IPS-18c (cell line): ENCODE measurements around the gene CCDC50.
A peak's percentile ranks its signal among the peaks of the same experiment; 100 is the strongest.

ENCODE experiments used
- H3K4me3 ChIP-seq: 2 replicates; pipeline ENCODE4 v1.7.0; 2013; ENCODE audit warnings: low read depth, mild to moderate bottlenecking, low read length, moderate library complexity; ENCODE audit not compliant: insufficient read depth
- H3K9me3 ChIP-seq: one replicate; pipeline ENCODE4 v1.6.1; 2013; ENCODE audit warnings: mild to moderate bottlenecking, low read length, moderate library complexity; ENCODE audit not compliant: control insufficient read depth, insufficient read depth

Gene CCDC50

DNA sequence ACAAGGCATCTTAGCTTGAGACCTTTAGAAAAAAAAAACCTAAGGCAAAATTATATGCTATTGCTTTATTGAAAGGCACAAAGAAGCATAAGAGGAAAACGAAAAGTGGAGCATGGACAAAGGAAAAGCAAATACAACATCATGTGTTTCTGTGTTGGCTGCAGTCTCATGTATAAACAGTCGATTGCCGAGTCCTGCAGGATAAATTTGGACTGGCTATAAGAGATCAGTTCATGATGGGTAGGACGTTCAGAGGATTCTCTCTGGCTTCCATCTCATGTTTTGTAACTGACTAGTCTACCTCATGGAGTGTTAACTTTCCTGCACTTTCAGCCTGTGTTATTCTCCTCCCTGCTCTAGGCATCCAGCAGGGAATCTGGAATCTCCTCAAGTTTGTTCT is 21.9 kb upstream of the CCDC50 start:
- H3K9me3 ChIP-seq = no peaks in the 10 kb centered on the region
- H3K4me3 ChIP-seq = no peak overlapping the region

DNA sequence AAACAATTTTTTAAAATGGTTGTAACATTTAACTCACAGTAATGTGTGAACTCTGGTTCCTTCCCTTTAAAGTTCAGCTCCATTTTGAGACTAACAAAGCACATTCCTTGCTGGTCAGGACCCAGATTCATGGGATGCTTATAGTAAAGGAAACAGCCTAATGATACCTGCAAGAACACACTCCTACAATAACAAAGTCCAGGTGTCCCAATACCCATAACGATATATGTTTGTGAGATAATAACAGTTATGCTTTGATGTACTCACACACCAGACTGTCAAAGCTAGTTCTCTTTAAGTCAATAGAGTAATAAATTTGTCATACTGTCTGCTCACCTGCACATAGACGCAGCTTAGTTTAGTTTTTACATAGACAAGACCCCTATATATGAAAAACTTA is 15.9 kb upstream of the CCDC50 start:
- no peak overlapping the region for H3K4me3 ChIP-seq
- no peaks in the 10 kb centered on the region for H3K9me3 ChIP-seq

DNA sequence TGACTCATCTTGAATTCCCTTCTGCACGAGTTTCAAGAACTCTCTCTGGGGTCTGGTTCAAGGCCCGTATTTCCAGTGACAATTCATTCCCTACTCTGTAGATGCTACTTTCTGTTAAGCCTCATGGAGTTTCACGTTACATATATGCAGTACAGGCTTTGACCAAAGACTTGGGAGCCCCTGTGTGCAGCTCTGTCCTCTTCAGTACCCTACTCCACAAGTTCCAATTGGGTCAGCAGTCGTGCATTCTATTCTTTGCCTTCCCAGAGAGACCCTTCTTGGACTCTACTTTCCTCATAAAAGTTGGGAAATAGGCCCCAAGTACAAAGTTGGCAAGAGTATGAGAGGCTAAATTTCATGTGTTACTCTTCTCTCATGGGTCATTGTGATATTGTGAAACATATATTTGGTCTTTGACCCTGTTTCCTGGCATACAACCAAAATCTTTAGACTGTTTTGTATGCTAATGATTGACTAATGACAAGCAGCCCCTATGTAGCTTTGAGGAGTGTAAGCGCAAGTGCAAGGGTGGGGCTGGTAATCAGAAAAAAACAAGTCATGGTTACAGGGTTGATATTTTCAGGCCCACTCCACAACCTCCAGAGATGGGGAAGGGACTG is 15.0 kb upstream of the CCDC50 start:
- Histone ChIP-seq H3K9me3 (no peaks in the 10 kb centered on the region), H3K4me3 (no peak overlapping the region)

DNA sequence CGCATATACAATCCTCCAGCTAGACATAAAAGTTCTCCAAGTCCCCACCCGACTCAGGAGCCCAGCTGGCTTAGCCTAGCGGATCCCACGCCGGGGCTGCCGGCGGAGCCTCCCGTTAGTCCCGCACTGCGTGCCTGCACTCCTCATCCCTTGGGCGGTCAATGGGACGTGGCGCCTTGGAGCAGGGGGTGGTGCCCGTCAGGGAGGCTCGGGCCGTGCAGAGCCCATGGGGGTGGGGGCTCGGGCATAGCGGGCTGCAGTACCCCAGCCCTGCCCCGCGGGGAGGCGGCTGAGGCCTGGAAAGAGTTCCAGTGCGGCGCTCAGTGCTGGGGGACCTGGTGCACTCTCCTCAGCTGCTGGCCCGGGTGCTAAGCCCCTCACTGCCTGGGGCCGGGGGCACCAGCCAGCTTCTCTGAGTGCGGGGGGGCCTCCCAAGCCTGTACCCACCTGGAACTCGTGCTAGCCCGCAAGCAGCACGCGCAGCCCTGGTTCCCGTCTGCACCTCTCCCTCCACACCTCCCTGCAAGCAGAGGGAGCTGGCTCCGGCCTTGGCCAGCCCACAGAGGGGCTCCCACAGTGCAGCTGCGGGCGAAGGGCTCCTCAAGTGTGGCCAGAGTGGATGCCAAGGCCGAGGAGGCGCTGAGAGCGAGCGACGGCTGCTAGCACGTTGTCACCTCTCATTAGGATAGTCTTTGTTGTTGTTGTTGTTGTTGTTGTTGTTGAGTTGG is 12.2 kb upstream of the CCDC50 start:
- Histone ChIP-seq H3K4me3 (no peak overlapping the region), H3K9me3 (no peaks in the 10 kb centered on the region)

DNA sequence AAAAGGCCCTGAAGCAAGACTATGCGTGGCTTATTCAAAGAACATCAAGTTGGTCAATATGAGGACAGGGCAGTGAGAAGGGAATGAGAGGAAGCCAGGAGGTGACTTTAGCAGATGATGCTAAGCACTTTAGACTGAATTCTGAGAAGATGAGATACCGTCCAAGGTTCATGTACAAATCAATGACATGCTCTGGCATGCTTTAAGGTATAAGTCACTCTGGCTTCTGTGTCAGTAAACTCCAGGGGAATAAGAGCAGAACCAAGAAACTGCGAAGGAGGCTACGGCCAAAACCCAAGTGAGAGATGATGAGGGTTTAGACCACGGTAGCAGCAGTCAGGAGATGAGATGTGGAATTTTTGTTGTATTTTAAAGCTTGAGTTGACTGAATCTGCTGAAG is 8.9 kb upstream of the CCDC50 start:
- no peak overlapping the region for H3K4me3 ChIP-seq
- no peaks in the 10 kb centered on the region for H3K9me3 ChIP-seq

DNA sequence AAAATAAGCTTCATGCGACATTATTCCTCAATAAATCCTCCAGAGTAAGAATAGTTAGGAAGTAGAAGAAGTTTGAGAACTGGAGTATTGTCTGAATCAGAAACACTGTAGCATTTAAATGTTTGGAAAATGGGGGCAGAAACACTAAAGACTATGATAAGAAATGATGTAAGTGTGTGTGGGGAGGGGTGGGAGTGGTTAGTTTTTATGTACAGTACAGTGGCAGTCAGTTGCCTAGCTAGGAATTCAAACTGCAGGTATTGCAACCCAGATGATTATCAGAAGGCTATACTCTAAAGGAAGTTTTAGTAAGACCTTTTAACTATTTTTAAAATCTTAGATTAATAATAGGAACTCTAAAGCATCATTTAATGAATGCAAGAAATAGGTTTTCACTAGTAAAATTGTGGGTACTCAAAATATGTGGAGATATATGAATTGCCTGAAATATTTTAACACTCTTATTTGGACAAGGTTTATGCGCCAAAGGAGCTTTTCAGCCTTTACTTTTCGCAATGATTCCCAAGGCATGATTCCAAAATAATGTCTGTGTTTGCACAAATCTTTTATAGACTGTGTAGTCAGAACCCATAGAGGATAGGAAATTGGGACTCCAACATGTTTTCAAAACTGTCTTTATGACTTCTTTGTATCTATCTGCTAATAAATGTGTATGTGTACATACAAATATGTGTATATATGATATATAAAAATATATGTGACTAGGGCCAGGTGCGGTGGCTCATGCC is 8.0 kb upstream of the CCDC50 start:
- Histone ChIP-seq H3K4me3 (no peak overlapping the region), H3K9me3 (no peaks in the 10 kb centered on the region)

DNA sequence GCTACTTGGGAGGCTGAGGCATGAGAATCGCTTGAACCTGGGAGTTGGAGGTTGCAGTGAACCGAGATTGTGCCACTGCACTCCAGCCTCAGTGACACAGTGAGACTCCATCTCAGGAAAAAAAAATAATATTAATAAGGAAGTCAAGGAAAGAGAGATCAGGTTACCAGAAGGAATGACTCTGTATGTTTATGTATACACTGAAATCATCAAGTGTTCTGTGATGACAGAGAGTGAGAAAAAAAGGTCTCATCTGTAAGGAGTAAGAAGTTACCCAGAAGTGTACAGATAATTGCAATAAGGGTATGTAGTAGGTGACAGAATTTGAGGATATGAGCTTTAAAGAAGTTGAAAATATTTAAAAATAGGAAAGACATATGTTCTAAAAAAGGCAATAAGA is 4.3 kb upstream of the CCDC50 start:
- no peak overlapping the region for H3K4me3 ChIP-seq
- H3K9me3 ChIP-seq = no peaks in the 10 kb centered on the region

DNA sequence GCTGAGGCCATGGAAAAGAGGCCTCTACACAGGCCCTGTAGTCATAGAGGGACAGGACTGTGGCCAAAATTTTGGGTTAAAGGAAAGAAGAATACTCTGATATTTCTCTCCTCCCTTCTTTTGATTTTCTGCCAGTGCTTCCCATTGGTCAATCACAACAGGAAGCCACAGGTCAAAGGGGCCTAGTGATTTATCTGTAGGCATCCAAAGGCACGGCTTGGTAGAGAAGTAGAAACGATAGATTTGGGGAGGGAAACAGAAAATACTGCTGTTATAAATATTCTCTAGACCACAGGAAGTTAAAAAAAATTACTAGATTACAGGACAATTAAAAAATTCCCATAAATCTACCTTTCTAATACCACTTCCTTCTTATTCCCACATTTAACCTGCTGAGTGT is 1.7 kb upstream of the CCDC50 start:
- Histone ChIP-seq H3K9me3 (no peaks in the 10 kb centered on the region), H3K4me3 (no peak overlapping the region)

DNA sequence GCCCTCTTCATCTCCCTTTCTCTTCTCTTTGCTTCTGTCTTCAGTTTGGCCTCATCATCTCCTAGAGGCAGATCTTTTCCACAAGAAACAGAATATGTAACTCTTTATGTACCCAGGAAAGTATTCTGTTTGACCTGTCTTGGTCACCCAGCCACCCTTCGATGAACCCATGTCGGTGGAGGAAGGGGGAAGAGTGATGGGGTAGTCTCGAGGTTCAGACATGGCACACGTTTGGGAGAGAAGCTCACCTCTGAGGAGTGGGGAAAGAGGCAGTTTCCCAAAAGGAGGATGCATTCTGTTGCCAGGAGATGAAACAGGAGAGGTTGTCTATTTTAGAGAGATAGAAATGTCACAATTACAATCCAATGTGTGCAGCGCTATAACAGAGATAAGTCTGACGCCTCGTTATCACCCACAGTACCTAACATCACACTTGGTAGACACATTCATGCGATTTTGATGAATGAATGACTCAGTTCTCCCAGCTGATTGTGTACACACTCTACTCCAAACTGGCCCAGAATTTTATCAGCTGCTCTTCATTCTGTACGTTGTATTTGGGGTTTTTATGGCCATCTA is 722 bp upstream of the CCDC50 start:
- no peaks in the 10 kb centered on the region for H3K9me3 ChIP-seq
- H3K4me3 ChIP-seq = peak overlapping the region; percentile 90

DNA sequence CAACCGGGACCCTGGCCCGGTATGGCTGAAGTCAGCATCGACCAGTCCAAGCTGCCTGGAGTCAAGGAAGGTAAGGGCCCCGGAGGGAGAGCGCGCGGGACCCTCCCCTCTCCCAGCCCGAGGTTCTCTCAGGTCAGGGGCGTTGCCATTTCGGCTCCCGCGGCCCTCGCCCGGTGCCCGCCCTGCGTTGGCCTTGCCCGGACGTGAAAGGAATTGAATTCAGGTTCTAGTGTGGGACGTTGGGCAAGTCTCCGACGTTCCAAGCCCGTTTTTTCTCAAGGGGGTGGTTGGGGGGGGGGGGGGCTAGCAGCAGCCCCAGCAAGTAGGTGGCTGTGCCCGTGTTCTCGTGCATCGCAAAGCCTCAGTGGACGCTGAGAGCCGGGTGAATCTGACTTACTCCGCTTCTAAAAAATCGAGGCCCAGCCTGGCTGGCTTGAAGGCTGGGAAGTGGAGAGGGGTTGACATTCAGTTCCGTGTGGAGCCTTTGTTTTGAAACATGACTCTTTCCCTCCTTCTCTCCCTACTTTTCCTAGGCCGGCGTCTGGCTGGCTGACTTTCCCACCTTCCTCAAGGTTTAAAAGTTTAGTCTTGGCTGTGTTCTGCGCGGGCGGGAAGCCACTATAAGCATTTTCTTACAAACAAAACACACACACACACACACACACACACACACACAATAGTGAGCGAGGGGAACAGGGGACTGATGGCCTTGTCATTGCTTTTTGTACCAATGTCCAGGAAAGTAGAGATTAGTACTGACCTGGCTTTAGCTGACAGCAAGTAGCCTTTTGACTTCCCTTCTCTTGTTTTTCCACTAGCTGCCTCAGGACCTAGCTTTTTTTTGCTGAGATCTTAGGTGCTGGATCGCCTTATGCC is 698 bp downstream of the CCDC50 start, which contains the start of gene UTS2B:
UTS2B (minus strand) TSS at position 873 of the 876 bp plus-strand sequence. CDS start 48,337 bp downstream, outside the sequence.
- peak within 1 kb of the TSS; percentile 90 for H3K4me3 ChIP-seq
- no peaks in the 10 kb centered on the region for H3K9me3 ChIP-seq

DNA sequence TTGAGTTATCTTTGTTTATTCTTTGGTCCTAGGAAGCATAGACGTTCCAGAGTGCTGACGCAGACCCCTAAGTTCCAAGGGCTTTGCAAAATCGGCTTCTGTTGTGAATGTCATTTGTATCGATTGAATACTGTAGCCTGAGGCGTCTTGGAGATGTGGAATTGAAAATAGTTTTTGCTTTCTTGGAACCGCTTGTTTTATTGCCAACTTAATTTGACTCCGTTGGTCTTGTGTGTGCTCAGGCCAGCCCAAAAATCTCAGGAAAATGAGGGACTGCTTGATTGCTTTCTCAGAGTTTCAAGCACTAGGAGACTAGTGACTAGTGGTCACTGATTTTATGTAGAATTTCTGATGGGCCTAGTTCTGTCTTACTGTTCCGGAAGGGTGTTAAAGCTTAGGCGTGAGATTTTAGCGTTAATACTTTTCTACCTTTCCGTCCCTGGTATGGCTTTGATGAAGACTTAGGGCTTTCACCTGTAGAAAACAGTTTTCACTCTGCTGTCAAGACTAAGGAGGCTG is 1.4 kb downstream of the CCDC50 start:
- peak overlapping the region; percentile 90 for H3K4me3 ChIP-seq
- no peaks in the 10 kb centered on the region for H3K9me3 ChIP-seq

DNA sequence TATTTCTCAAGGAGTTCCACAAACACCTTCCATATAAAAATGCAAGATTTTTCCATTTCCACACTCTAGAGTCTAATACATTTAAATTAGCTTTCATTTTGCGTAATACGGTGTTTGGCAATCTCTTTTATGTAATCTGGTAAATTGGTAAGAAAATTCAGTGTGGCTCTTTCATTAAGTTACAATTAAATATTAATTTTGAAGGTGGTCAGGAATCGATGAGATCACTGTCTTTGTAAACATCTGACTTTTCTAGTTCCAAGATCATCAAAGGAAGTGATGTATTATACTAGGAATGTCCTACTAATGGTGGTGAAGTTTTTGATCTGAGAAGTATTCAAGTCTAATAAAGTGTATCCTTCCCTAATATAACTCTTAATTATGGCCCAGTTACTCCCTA is 2.2 kb downstream of the CCDC50 start:
- Histone ChIP-seq H3K9me3 (no peaks in the 10 kb centered on the region), H3K4me3 (no peak overlapping the region)

DNA sequence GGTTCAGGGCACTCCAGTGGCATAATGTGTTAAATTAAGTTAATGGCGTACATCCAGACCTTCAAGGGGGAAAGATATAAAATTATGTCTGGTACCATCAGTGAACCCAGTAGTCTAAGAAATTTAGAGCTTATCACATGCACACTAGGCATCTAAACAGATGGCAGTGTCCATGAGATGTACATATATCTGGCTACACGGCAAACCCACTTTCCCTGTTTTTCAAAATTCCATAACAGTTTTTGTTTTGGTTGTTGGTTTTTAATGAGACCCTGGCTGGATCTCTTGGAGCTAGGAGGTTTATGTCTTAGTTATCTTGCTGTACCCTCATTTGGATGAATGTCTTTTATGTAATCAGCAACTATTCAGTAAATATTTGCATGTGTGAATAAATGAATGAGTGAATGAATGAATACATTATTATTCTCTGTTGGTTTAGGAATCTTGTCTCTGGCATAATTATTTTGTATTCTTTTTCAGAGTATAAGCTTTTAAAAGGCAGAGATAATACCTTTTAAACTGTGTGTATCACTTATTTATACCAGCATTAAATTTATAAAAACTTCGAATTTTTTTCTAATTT is 4.2 kb downstream of the CCDC50 start:
- Histone ChIP-seq H3K9me3 (no peaks in the 10 kb centered on the region), H3K4me3 (no peak overlapping the region)

DNA sequence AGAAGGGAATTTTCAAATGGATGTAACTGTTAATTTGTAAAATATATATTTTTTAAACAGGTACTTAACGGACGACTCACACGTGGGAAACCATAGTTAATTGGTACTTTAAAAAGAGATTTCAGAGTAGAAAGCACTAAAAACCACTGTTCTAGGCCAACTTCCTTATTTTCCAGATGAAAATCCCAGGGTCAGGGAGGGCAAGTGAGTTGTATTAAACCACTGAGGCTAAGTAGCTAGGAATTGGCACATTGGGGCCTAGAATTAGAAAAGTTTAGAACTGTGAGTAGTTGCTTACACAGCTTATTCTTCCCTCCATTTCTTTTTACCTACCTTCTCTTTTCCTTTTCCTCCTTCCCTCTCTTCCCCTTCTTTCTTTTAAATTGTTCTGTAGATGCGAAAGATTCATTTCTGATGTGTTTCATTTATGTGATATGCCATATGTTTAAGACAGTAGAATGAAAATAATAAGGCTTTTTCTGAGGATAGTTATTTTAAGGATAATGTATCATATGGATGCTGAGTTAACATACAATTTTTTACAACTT is 5.2 kb downstream of the CCDC50 start:
- Histone ChIP-seq H3K9me3 (no peaks in the 10 kb centered on the region), H3K4me3 (no peak overlapping the region)

DNA sequence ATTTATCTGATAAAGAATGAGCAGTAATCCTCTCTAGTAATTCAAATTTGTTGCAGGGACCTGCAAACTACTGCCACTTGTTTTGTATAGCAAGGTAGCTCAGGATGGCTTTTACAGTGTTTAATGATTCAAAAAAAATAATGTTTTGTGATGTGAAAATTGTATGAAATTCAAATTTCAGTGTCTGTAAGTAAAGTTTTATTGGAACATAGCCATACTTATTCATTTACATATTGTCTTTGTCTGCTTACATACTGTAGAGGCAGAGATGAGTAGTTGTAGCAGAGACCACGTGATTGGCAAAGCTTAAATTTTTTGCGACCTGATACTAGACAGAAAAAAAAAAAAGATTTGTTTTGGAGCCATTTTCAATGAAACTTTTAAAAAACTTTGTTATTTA is 7.6 kb downstream of the CCDC50 start:
- Histone ChIP-seq H3K4me3 (no peak overlapping the region), H3K9me3 (no peaks in the 10 kb centered on the region)

DNA sequence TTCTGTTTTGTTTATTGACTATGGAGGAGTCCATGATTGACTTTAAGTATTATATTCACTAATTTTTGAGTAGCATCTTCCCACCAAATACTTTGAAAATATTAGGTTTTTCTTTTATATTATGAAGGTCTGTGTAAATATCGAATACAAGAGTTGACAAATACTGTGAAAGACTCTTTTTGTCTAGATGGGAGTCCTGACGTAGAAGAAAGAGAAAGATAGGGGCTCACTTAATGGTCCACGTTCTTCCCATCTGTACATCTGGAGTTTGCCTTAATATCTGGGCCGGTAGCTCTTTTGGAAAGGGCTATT is 8.9 kb downstream of the CCDC50 start:
- H3K4me3 ChIP-seq = no peak overlapping the region
- no peaks in the 10 kb centered on the region for H3K9me3 ChIP-seq
